C4-2B (cell line): Measurements from ENCODE around the gene CDH24.

ENCODE experiments used
- CTCF ChIP-seq: fragments of 450-650 bp; conservative IDR thresholded peaks from 2 replicates; pipeline ENCODE4 v1.5.1; 2017; ENCODE audit warnings: mild to moderate bottlenecking
- ZFX ChIP-seq: fragments of 450-650 bp; IDR thresholded peaks from 2 replicates; pipeline ENCODE4 v1.6.1; 2017

GRCh38 chr14:23080474-23080873 is 23.2 kb upstream of the CDH24 start:
- no peak for TF ChIP-seq CTCF
- TF ChIP-seq ZFX = no peak
